Spleen (tissue), 11 donors: ENCODE data around the gene PINK1. TPM values are rescaled to one million over a fixed set of nuclear protein-coding genes. Genes with fewer than 3 reads are reported as not detected.
A peak's percentile ranks its signal among the peaks of the same experiment; 100 is the strongest.

ENCODE experiments used
- DNase-seq: peaks from one replicate; pipeline ENCODE4 v3.0.0-alpha.2; 2020
- H3K27ac ChIP-seq, 8 donors: fragments of 200-600 bp; sonication (generic) in 7 of 8; 1 replicate in 4 of 8; 2 replicates in 4 of 8; pipeline versions ENCODE4 v1.5.0 to v1.8.0; 2016 to 2021; ENCODE audit warnings: inconsistent platforms in 4 of 8, mild to moderate bottlenecking in 4 of 8, moderate library complexity in 1 of 8
- H3K27me3 ChIP-seq, 7 donors: fragments of 200-600 bp; sonication (generic) in 6 of 7; replicated peaks in 1 of 7; 1 replicate in 4 of 7; 2 replicates in 3 of 7; pipeline versions ENCODE4 v1.5.0 to v1.8.0; 2016 to 2021; ENCODE audit warnings: inconsistent platforms in 3 of 7, mild to moderate bottlenecking in 1 of 7
- H3K36me3 ChIP-seq, 6 donors: fragments of 200-600 bp; sonication (generic) in 5 of 6; 1 replicate in 4 of 6; 2 replicates in 2 of 6; pipeline versions ENCODE4 v1.5.0 to v1.8.0; 2016 to 2021; ENCODE audit warnings: inconsistent platforms in 2 of 6
- H3K4me1 ChIP-seq, 6 donors: fragments of 200-600 bp; sonication (generic) in 5 of 6; 1 replicate in 3 of 6; 2 replicates in 3 of 6; pipeline versions ENCODE4 v1.5.0 to v1.8.0; 2016 to 2021; ENCODE audit warnings: inconsistent platforms in 3 of 6
- H3K4me3 ChIP-seq, 8 donors: fragments of 200-600 bp; sonication (generic) in 7 of 8; 1 replicate in 4 of 8; 2 replicates in 4 of 8; pipeline versions ENCODE4 v1.5.0 to v1.8.0; 2016 to 2021; ENCODE audit warnings: inconsistent platforms in 4 of 8, mild to moderate bottlenecking in 4 of 8, moderate library complexity in 2 of 8
- H3K9me3 ChIP-seq, 8 donors: fragments of 200-600 bp; sonication (generic) in 7 of 8; 1 replicate in 4 of 8; 2 replicates in 4 of 8; pipeline versions ENCODE4 v1.5.0 to v1.8.0; 2016 to 2021; ENCODE audit warnings: inconsistent platforms in 4 of 8
- CTCF ChIP-seq, 11 experiments: fragments of 200-600 bp in 7 of 11; fragments of 450-650 bp in 4 of 11; sonication (generic) in 4 of 11; IDR thresholded peaks in 8 of 11; conservative IDR thresholded peaks in 3 of 11; 1 replicate in 7 of 11; 2 replicates in 4 of 11; pipeline versions ENCODE4 v1.4.0 to v1.8.0; 2016 to 2021; ENCODE audit warnings: antibody characterized with exemption in 11 of 11, inconsistent platforms in 4 of 11, mild to moderate bottlenecking in 1 of 11
- POLR2A ChIP-seq, 3 donors: fragments of 450-650 bp; IDR thresholded peaks; one replicate each; pipeline ENCODE4 v1.5.1; 2017; ENCODE audit warnings: antibody characterized with exemption in 3 of 3, mild to moderate bottlenecking in 1 of 3
- POLR2AphosphoS5 ChIP-seq, 3 donors: sonication (generic); formaldehyde crosslinking; IDR thresholded peaks; one replicate each; pipeline ENCODE4 v1.5.1; 2017; ENCODE audit warnings: antibody characterized with exemption in 3 of 3
- WGBS, 5 donors: extraction: QIAGEN DNeasy Blood & Tissue Kit in 3 of 5; methylation state at CpG; one replicate each; pipeline versions ENCODE4 v1.1.5 to v1.1.7; 2013 to 2018; 5-methylcytosine and 5-hydroxymethylcytosine counted together
- intact Hi-C: fragments of 100-400 bp; cut with DNase I; formaldehyde crosslinking; loops from one replicate; pipeline ENCODE4 v1.15.0; 2023; ENCODE audit warnings: low total_unique reads
- polyA plus RNA-seq, 3 donors: library from polyadenylated mRNA; stranded (reverse); fragments of 200-250 nt; gene quantifications; one replicate each; pipeline ENCODE4 v1.2.1, GENCODE V29; 2013
- total RNA-seq, 7 donors: library from RNA; depleted of rRNA in 3 of 7; stranded (reverse); fragments of >200 nt in 3 of 7; fragmentation: NEBNext Ultra II Directional in 4 of 7; extraction: Animal tissue kit (Norgen Biotek cat#: 25700) in 4 of 7; gene quantifications; one replicate each; pipeline versions ENCODE4 v1.1.0 to v1.2.1, GENCODE V29; 2016 to 2021
- donor health status: healthy with polysubstance abuse.
- donor health status: DM: no; HTN: no; CAD: no; lungs with moderate emphysema.
- donor health status: DM: no; HTN: no; CAD: no.
- donor health status: Bipolar disorder and iron deficiency.
- donor health status: healthy.
- donor health status: DM: no; HTN: no; CAD: no.
- donor health status: DM: yes; HTN: yes; CAD: no.

Gene PINK1
- total and polyA plus RNA-seq, 10 donors = 20.3 to 73.4 (median 47.9) TPM

DNA sequence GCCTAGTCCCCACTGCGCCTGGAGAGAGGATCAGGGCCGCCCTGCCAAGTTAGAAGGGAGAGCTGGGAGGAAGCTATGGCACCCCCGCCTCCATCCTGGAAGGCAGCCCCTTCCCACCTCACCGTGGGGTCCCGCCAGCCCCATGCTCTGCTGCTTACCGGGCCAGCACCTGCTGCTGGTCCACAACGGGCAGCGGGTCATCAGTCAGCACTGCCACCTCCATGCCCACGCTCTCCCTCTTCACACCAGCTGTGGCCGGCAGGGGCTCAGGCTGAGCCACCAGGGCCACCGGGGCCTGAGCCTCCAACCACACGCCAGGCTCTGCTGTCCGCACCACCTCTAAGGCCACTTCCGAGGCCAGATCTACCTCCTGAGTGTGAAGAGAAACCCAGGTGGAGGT is 51.4 kb downstream of the PINK1 start:
- peaks cover 0 to 1% (median 0%) of the 10 kb centered on the region in 6 donors for H3K36me3 ChIP-seq
- intact Hi-C loops = no loop called here
- peaks cover 0 to 86% (median 33%) of the 10 kb centered on the region in 6 donors for H3K4me1 ChIP-seq
- WGBS, 5 donors = 69 to 95% (median 80%) methylated on average over 4 to 14 of the region's 14 CpGs
- H3K27me3 ChIP-seq = no peaks in the 10 kb centered on the region
- peak overlapping the region; percentile 12 to 66 (median 40) for H3K4me3 ChIP-seq
- H3K9me3 ChIP-seq = no peaks in the 10 kb centered on the region
- peak overlapping the region; percentile 66 to 93 (median 88) for H3K27ac ChIP-seq
- no peak for DNase-seq
- TF ChIP-seq POLR2AphosphoS5 (IDR thresholded peaks at IDR 0.05) = no peak
- TF ChIP-seq CTCF (IDR thresholded peaks at IDR 0.05 in 8 of 11, conservative IDR thresholded peaks at IDR 0.05 in 3 of 11) = no peak
- TF ChIP-seq POLR2A (IDR thresholded peaks at IDR 0.05) = no peak

DNA sequence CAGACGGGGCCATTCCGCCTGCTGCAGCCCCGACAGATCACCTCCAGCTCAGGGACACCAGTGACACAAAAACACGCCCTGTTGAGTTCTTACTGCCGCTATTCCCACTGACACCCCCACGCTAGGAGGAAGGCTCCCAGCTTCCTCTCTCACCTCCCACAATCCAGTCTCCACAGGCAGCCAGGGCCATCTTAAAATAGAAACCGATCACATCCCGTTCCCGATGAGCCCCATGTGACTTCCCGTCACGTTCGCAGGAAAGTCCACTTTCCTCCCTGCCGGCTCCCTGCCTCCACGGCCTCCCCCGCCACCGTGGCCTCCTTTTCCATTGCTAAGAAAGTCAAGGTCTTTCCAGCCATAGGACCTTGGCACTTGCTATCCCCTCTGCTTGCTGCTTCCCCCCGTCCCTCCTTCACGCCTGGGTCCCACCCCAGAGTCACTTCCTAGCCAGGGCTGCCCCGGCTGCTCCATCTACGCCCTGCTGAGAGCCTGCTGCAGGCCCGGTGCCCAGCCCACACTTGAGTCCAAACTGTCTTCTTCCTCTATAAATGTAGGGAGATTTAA is 51.9 kb downstream of the PINK1 start:
- Histone ChIP-seq H3K9me3 (no peaks in the 10 kb centered on the region), H3K4me1 (peaks cover 0 to 80% (median 30%) of the 10 kb centered on the region in 6 donors), H3K4me3 (peak overlapping the region in 7 of 8 donors; percentile 31 to 66 (median 45)), H3K36me3 (no peaks in the 10 kb centered on the region), H3K27ac (peak overlapping the region; percentile 66 to 93 (median 88)), H3K27me3 (no peaks in the 10 kb centered on the region)
- peak; percentile 86 for DNase-seq
- intact Hi-C loops = no loop called here
- 61 to 68% (median 64%) methylated on average over 20 to 21 of the region's 21 CpGs for WGBS, 5 donors
- TF ChIP-seq CTCF (IDR thresholded peaks at IDR 0.05 in 8 of 11, conservative IDR thresholded peaks at IDR 0.05 in 3 of 11) (no peak), POLR2AphosphoS5 (IDR thresholded peaks at IDR 0.05) (peak; percentile 80 to 91 (median 84)), POLR2A (IDR thresholded peaks at IDR 0.05) (peak in 1 of 3 donors; percentile 66)

DNA sequence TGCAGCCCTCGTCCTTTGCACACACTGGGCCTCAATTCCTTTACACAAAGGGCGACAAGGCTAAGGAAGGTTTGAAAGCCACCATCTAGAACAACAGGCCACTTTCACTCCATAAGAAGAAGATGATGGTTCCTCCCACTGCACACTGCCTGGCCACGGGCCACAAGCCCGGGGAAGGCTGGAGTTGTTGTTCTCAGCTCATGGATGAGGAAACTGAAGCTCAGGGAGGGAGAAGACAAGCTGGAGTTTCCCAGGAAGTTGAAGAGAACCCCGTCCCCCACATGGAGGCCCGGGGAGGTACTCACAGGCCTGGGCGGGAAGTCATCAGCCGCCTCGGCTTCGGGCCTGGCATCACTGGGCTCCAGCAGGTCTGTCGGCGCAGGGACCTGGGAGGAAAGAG is 52.5 kb downstream of the PINK1 start:
- no peak overlapping the region for H3K4me3 ChIP-seq
- DNase-seq = no peak
- no peaks in the 10 kb centered on the region for H3K9me3 ChIP-seq
- H3K4me1 ChIP-seq = peaks cover 0 to 75% (median 28%) of the 10 kb centered on the region in 6 donors
- no peaks in the 10 kb centered on the region for H3K27me3 ChIP-seq
- no peaks in the 10 kb centered on the region for H3K36me3 ChIP-seq
- H3K27ac ChIP-seq = peak overlapping the region; percentile 66 to 93 (median 88)
- TF ChIP-seq CTCF (IDR thresholded peaks at IDR 0.05 in 8 of 11, conservative IDR thresholded peaks at IDR 0.05 in 3 of 11) (no peak), POLR2A (IDR thresholded peaks at IDR 0.05) (no peak), POLR2AphosphoS5 (IDR thresholded peaks at IDR 0.05) (no peak)
- intact Hi-C loops = no loop called here
- 58 to 82% (median 69%) methylated on average over 10 to 12 of the region's 12 CpGs for WGBS, 5 donors

GRCh38 chr1:20686883-20687725 is 53.8 kb downstream of the PINK1 start:
- no peak for DNase-seq
- 85 to 92% (median 88%) methylated on average over 14 to 26 of the region's 26 CpGs for WGBS, 5 donors
- intact Hi-C loops = no loop called here

More at GRCh38 chr1:20686883-20687725, 53.8 kb downstream of the PINK1 start:
- TF ChIP-seq CTCF (IDR thresholded peaks at IDR 0.05 in 8 of 11, conservative IDR thresholded peaks at IDR 0.05 in 3 of 11) = no peak
- no peak for TF ChIP-seq POLR2A (IDR thresholded peaks at IDR 0.05)
- TF ChIP-seq POLR2AphosphoS5 (IDR thresholded peaks at IDR 0.05) = no peak
- no peaks in the 10 kb centered on the region for H3K36me3 ChIP-seq
- peak overlapping the region in 6 of 8 donors; percentile 85 to 93 (median 88) for H3K27ac ChIP-seq
- peaks cover 0 to under 1% (median 0%) of the 10 kb centered on the region in 8 donors for H3K9me3 ChIP-seq
- no peak overlapping the region for H3K4me3 ChIP-seq
- peaks cover 0 to 64% (median 24%) of the 10 kb centered on the region in 6 donors for H3K4me1 ChIP-seq
- no peaks in the 10 kb centered on the region for H3K27me3 ChIP-seq
